Measurements from ENCODE around the gene MYD88.

- TF ChIP-seq CTCF (conservative IDR thresholded peaks at IDR 0.05 in 1 of 2, IDR thresholded peaks at IDR 0.05 in 1 of 2; ENCODE audit: extremely low read depth in 1 of 2, insufficient read depth in 1 of 2, low read depth in 1 of 2, low read length in 2 of 2) (peak in 1 of 2 donors; percentile 22), EZH2 (IDR thresholded peaks at IDR 0.05; ENCODE audit: borderline replicate concordance, low read length) (no peak)
Measured at GRCh38 chr3:38140326-38141172, 2.1 kb downstream of the MYD88 start.
